H1 (cell line): ENCODE data around the gene MYO7B. TPM values are rescaled to one million over a fixed set of nuclear protein-coding genes. Genes with fewer than 3 reads are reported as not detected.

Experiments used
- CTCF ChIA-PET: fragments of 300-600 bp; sonication (Branson Sonifier 250); formaldehyde crosslinking; loops from one replicate; lab custom pipeline; 2021; ENCODE audit not compliant: partially characterized antibody; lab: Charles Lee
- POLR2A ChIA-PET: fragments of 300-600 bp; sonication (Branson Sonifier 250); formaldehyde crosslinking; loops from one replicate; lab custom pipeline; 2021; ENCODE audit warnings: inconsistent platforms; ENCODE audit not compliant: partially characterized antibody; lab: Charles Lee
- DNase-seq, 2 experiments: peaks; one replicate each; pipeline versions ENCODE4 v3.0.0 to v3.0.0-alpha.2; 2010 to 2022; ENCODE audit warnings: low spot score in 2 of 2, low read depth in 1 of 2, mixed read lengths in 1 of 2
- FAIRE-seq: peaks from 2 replicates; lab custom pipeline; 2011; peaks lifted over from hg19 to GRCh38; lab: Jason Lieb, UNC
- H2AFZ ChIP-seq: 2 replicates; pipeline ENCODE4 v1.8.1; 2012; ENCODE audit warnings: low read length, inconsistent platforms
- H2AK5ac ChIP-seq: 2 replicates; pipeline ENCODE4 v1.6.1; 2013; ENCODE audit warnings: low read depth, low read length
- H2BK120ac ChIP-seq: replicated peaks from 2 replicates; pipeline ENCODE3; 2013; ENCODE audit warnings: low read depth, low read length, inconsistent platforms
- H2BK12ac ChIP-seq: 2 replicates; pipeline ENCODE4 v1.6.1; 2013; ENCODE audit warnings: low read depth, low read length
- H2BK15ac ChIP-seq: 2 replicates; pipeline ENCODE4 v1.6.1; 2013; ENCODE audit warnings: low read length
- H2BK20ac ChIP-seq: 2 replicates; pipeline ENCODE4 v1.6.1; 2013; ENCODE audit warnings: low read length
- H2BK5ac ChIP-seq: 2 replicates; pipeline ENCODE4 v1.6.1; 2013; ENCODE audit warnings: low read depth, low read length
- H3K14ac ChIP-seq: 2 replicates; pipeline ENCODE4 v1.6.1; 2013; ENCODE audit warnings: inconsistent platforms; ENCODE audit not compliant: insufficient read length
- H3K18ac ChIP-seq: 2 replicates; pipeline ENCODE4 v1.6.1; 2013; ENCODE audit warnings: low read length; ENCODE audit errors: extremely low read depth
- H3K23ac ChIP-seq: 2 replicates; pipeline ENCODE4 v1.6.1; 2013; ENCODE audit warnings: inconsistent platforms; ENCODE audit not compliant: insufficient read length
- H3K23me2 ChIP-seq: 2 replicates; pipeline ENCODE4 v1.6.1; 2013; ENCODE audit warnings: low read depth, low read length
- H3K27ac ChIP-seq: 2 replicates; pipeline ENCODE4 v1.6.1; 2011; ENCODE audit warnings: low read depth, low read length, inconsistent platforms
- H3K27me3 ChIP-seq, 4 experiments: replicated peaks in 1 of 4; 1 replicate in 1 of 4; 2 replicates in 3 of 4; pipeline versions ENCODE4 v1.6.1 to v1.8.1; 2011 to 2013; ENCODE audit warnings: low read length in 3 of 4, mild to moderate bottlenecking in 3 of 4, inconsistent platforms in 2 of 4, mixed read lengths in 2 of 4, moderate library complexity in 1 of 4; ENCODE audit not compliant: control insufficient read depth in 3 of 4, insufficient read depth in 3 of 4; ENCODE audit errors: extremely low read depth in 1 of 4
- H3K36me3 ChIP-seq, 4 experiments: 2 replicates each; pipeline versions ENCODE4 v1.6.1 to v1.8.1; 2011 to 2013; ENCODE audit warnings: mild to moderate bottlenecking in 4 of 4, low read length in 3 of 4, moderate library complexity in 2 of 4, control low read depth in 1 of 4, inconsistent platforms in 1 of 4; ENCODE audit not compliant: insufficient read depth in 4 of 4, control insufficient read depth in 2 of 4
- H3K4ac ChIP-seq: replicated peaks from 2 replicates; pipeline ENCODE3; 2013; ENCODE audit warnings: low read length, low read depth, mixed read lengths, inconsistent platforms; ENCODE audit not compliant: insufficient read length
- H3K4me1 ChIP-seq, 4 experiments: replicated peaks in 1 of 4; 1 replicate in 1 of 4; 2 replicates in 3 of 4; pipeline versions ENCODE4 v1.6.1 to v1.8.1; 2011 to 2013; ENCODE audit warnings: low read length in 3 of 4, inconsistent platforms in 2 of 4, mixed read lengths in 1 of 4; ENCODE audit not compliant: insufficient read depth in 4 of 4, control insufficient read depth in 3 of 4
- H3K4me2 ChIP-seq, 2 experiments: 2 replicates each; pipeline versions ENCODE4 v1.6.1 to v1.8.1; 2011 to 2013; ENCODE audit warnings: low read depth in 2 of 2, low read length in 2 of 2, control low read depth in 1 of 2, inconsistent platforms in 1 of 2, mild to moderate bottlenecking in 1 of 2; ENCODE audit not compliant: insufficient read depth in 1 of 2
- H3K4me3 ChIP-seq, 4 experiments: fragments of 200-600, 300-600 bp in 1 of 4; sonication (generic), shearing (Covaris generic), sonication (Bioruptor Twin) in 1 of 4; 2 replicates each; pipeline versions ENCODE4 v1.5.1 to v1.8.1; 2011 to 2016; ENCODE audit warnings: low read length in 4 of 4, low read depth in 3 of 4, control low read depth in 2 of 4, inconsistent platforms in 2 of 4, mild to moderate bottlenecking in 2 of 4, mixed read lengths in 1 of 4, moderate library complexity in 1 of 4; ENCODE audit not compliant: insufficient read depth in 2 of 4; ENCODE audit errors: extremely low read depth in 1 of 4
- H3K56ac ChIP-seq: replicated peaks from 2 replicates; pipeline ENCODE3; 2013; ENCODE audit warnings: low read depth, mild to moderate bottlenecking, mixed read lengths, low read length, inconsistent platforms; ENCODE audit not compliant: insufficient read length
- H3K79me1 ChIP-seq: 2 replicates; pipeline ENCODE4 v1.6.1; 2013; ENCODE audit warnings: low read depth, low read length, control low read depth
- H3K79me2 ChIP-seq, 2 experiments: 2 replicates each; pipeline versions ENCODE4 v1.6.1 to v1.8.1; 2012 to 2013; ENCODE audit warnings: low read length in 2 of 2, mild to moderate bottlenecking in 2 of 2, inconsistent platforms in 1 of 2; ENCODE audit not compliant: insufficient read depth in 2 of 2, control insufficient read depth in 1 of 2
- H3K9ac ChIP-seq, 4 experiments: replicated peaks in 1 of 4; 1 replicate in 1 of 4; 2 replicates in 3 of 4; pipeline versions ENCODE4 v1.6.1 to v1.8.1; 2011 to 2013; ENCODE audit warnings: low read depth in 3 of 4, low read length in 3 of 4, control low read depth in 2 of 4, mild to moderate bottlenecking in 2 of 4, moderate library complexity in 2 of 4, inconsistent platforms in 1 of 4; ENCODE audit errors: extremely low read depth in 1 of 4
- H3K9me3 ChIP-seq, 2 experiments: 2 replicates each; pipeline versions ENCODE4 v1.6.1 to v1.8.1; 2012 to 2013; ENCODE audit warnings: mild to moderate bottlenecking in 2 of 2, moderate library complexity in 2 of 2, control low read depth in 1 of 2, inconsistent platforms in 1 of 2, low read depth in 1 of 2, low read length in 1 of 2, mixed read lengths in 1 of 2; ENCODE audit not compliant: insufficient read depth in 2 of 2
- H4K20me1 ChIP-seq, 2 experiments: replicated peaks in 1 of 2; 2 replicates each; pipeline versions ENCODE3 to v1.8.1; 2011 to 2013; ENCODE audit warnings: inconsistent platforms in 2 of 2, low read length in 2 of 2, mild to moderate bottlenecking in 1 of 2; ENCODE audit not compliant: insufficient read depth in 2 of 2, control insufficient read depth in 1 of 2
- H4K5ac ChIP-seq: 2 replicates; pipeline ENCODE4 v1.6.1; 2013; ENCODE audit warnings: low read length, low read depth, mixed read lengths, inconsistent platforms; ENCODE audit not compliant: insufficient read length
- H4K8ac ChIP-seq: 2 replicates; pipeline ENCODE4 v1.8.0; 2013; ENCODE audit warnings: mild to moderate bottlenecking, moderate library complexity, low read length, inconsistent platforms; ENCODE audit not compliant: insufficient read depth; ENCODE audit errors: extremely low read depth
- H4K91ac ChIP-seq: replicated peaks from 2 replicates; pipeline ENCODE3; 2013; ENCODE audit warnings: low read length, mixed read lengths, inconsistent platforms; ENCODE audit not compliant: insufficient read length
- ATF2 ChIP-seq: IDR thresholded peaks from 2 replicates; pipeline ENCODE4 v1.6.1; 2012; ENCODE audit warnings: low read length, inconsistent platforms
- CTCF ChIP-seq, 3 experiments: IDR thresholded peaks; 1 replicate in 2 of 3; 2 replicates in 1 of 3; pipeline versions ENCODE4 v1.5.1 to v1.6.1; 2011; ENCODE audit warnings: low read length in 3 of 3, mild to moderate bottlenecking in 3 of 3, inconsistent platforms in 2 of 3, low read depth in 1 of 3, moderate library complexity in 1 of 3; ENCODE audit not compliant: insufficient read depth in 1 of 3; ENCODE audit errors: control extremely low read depth in 1 of 3
- MAX ChIP-seq: IDR thresholded peaks from 2 replicates; pipeline ENCODE4 v1.6.1; 2012; ENCODE audit warnings: inconsistent platforms
- SIRT6 ChIP-seq: IDR thresholded peaks from one replicate; pipeline ENCODE4 v1.7.1; 2012; ENCODE audit warnings: low read length, inconsistent platforms
- SIX5 ChIP-seq: IDR thresholded peaks from 2 replicates; pipeline ENCODE4 v1.6.1; 2011; ENCODE audit warnings: mild to moderate bottlenecking, low read depth, low read length
- SP1 ChIP-seq: IDR thresholded peaks from 2 replicates; pipeline ENCODE4 v1.6.1; 2011; ENCODE audit warnings: low read depth, low read length
- SP2 ChIP-seq: IDR thresholded peaks from 2 replicates; pipeline ENCODE4 v1.6.1; 2012; ENCODE audit warnings: mild to moderate bottlenecking, low read length, inconsistent platforms
- TCF12 ChIP-seq: IDR thresholded peaks from 2 replicates; pipeline ENCODE4 v1.6.1; 2011; ENCODE audit warnings: low read depth, mild to moderate bottlenecking, low read length
- USF2 ChIP-seq: IDR thresholded peaks from 2 replicates; pipeline ENCODE4 v1.6.1; 2011; ENCODE audit warnings: low read length, improper control_type of control experiment
- WGBS, 2 experiments: shearing (Covaris generic) in 1 of 2; methylation state at CpG; one replicate each; pipeline versions ENCODE4 v1.1.6 to v1.1.7; 2013 to 2015; ENCODE audit warnings: low lambda C conversion rate in 2 of 2, mixed read lengths in 2 of 2, inconsistent platforms in 1 of 2, low coverage in 1 of 2, missing lambda C conversion rate in 1 of 2; ENCODE audit not compliant: insufficient replicate concordance in 2 of 2, insufficient coverage in 1 of 2, insufficient read length in 1 of 2; ENCODE audit errors: extremely low coverage in 1 of 2, missing lambda C conversion rate in 1 of 2; 5-methylcytosine and 5-hydroxymethylcytosine counted together
- polyA plus RNA-seq, 7 experiments: library from polyadenylated mRNA; depleted of rRNA in 3 of 7; stranded (reverse) in 5 of 7; unstranded in 2 of 7; fragments of >200 nt in 5 of 7; fragments of 200-250 nt in 2 of 7; gene quantifications; 1 replicate in 5 of 7; 2 replicates in 1 of 7; 4 replicates in 1 of 7; pipeline versions ENCODE4 v1.2.1 to v1.2.3, GENCODE V29; 2011 to 2013; ENCODE audit warnings: missing spikeins in 2 of 7, mixed read lengths in 2 of 7
- total RNA-seq: library from RNA; stranded (reverse); fragmentation: NEBNext Ultra II Directional; extraction: Animal tissue kit (Norgen Biotek cat#: 25700); gene quantifications from 2 replicates; pipeline ENCODE4 v1.2.1, GENCODE V29; 2021

The MYO7B gene
- total and polyA plus RNA-seq, 2 of the 8 experiments (the other 6 are each of a cell fraction or from before 2014, with no cell fraction given): not detected

GRCh38 chr2:127552336-127552735 is 16.9 kb downstream of the MYO7B start:
- no peak overlapping the region for H3K27ac ChIP-seq
- no peaks in the 10 kb centered on the region for H3K36me3 ChIP-seq
- no peak overlapping the region for H3K9ac ChIP-seq
- H2BK12ac ChIP-seq: no peak overlapping the region
- H3K79me2 ChIP-seq: no peaks in the 10 kb centered on the region
- no peaks in the 10 kb centered on the region; a peak in 3 of 7 replicates for H3K27me3 ChIP-seq
- H2BK5ac ChIP-seq: no peak overlapping the region
- CTCF ChIA-PET: interaction anchor here (1.1 kb wide), 1 partner anchor 98 kb away, joined by 3 read pairs; no protein-coding TSS in a partner anchor
- H3K4me3 ChIP-seq: no peak overlapping the region
- no peak overlapping the region for H2BK15ac ChIP-seq
- no peak overlapping the region for H2BK120ac ChIP-seq
- H4K20me1 ChIP-seq: no peaks in the 10 kb centered on the region
- FAIRE-seq (no peak), DNase-seq (no peak)
- no peaks in the 10 kb centered on the region for H3K9me3 ChIP-seq
- H3K23ac ChIP-seq: no peak overlapping the region
- no peak overlapping the region for H2AFZ ChIP-seq
- H3K18ac ChIP-seq: no peak overlapping the region
- no peak overlapping the region for H3K4me2 ChIP-seq
- no peak overlapping the region for H4K5ac ChIP-seq
- POLR2A ChIA-PET: interaction anchor here (1.3 kb wide), 1 partner anchor 26 kb away, joined by 4 read pairs; the partner anchor contains the start of gene IWS1
- H3K56ac ChIP-seq: no peak overlapping the region
- WGBS, 2 experiments: 85% methylated on average over 6 of the region's 6 CpGs; no CpG with 5 or more reads in 1 of the 2 experiments
- H3K14ac ChIP-seq: no peak overlapping the region
- H2AK5ac ChIP-seq: no peak overlapping the region
- H3K4me1 ChIP-seq: no peaks in the 10 kb centered on the region
- no peak overlapping the region for H3K4ac ChIP-seq
- H3K23me2 ChIP-seq: no peaks in the 10 kb centered on the region
- H3K79me1 ChIP-seq: no peaks in the 10 kb centered on the region
- no peak overlapping the region for H4K8ac ChIP-seq
- no peak overlapping the region for H4K91ac ChIP-seq
- no peak overlapping the region for H2BK20ac ChIP-seq
- TF ChIP-seq SP2 (no peak), CTCF (IDR thresholded peaks at IDR 0.05; ENCODE audit: control extremely low read depth in 1 of 3, insufficient read depth in 1 of 3, low read depth in 1 of 3, low read length in 3 of 3) (no peak), TCF12 (no peak), ATF2 (no peak), SIX5 (no peak), USF2 (no peak), SIRT6 (no peak), SP1 (no peak), MAX (no peak)
